ENCODE data around the gene TBC1D22A. TPM values are rescaled to one million over a fixed set of nuclear protein-coding genes. Genes with fewer than 3 reads are reported as not detected.

TBC1D22A gene
- total and polyA plus RNA-seq, 2 donors (not counting 3 experiments of a cell fraction or from before 2014, with no cell fraction given) = 26.1 to 32.4 TPM

DNA sequence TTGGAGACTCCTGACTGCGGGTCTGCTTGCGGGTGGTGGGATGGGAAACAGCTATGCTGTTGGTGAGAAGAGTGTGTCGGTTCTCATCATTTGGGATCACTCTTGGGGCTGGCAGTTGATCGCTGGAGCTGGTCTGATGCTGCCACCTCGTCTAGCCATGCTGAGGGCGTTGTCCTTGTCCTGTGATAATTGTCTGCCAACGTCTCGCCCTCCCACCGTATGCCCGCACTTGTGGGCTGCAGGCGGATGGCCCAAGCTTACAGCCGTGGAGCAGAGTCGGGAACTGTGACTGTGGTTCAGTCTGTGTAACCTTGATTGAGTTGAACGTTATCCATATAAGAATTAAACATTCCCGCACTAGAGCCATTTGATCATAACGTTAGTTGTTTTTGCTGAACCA is 204.4 kb downstream of the TBC1D22A start:
- Histone ChIP-seq H3K4me2 (ENCODE audit: insufficient read depth, low read length) (no peak overlapping the region), H3K9me3 (replicated peaks; ENCODE audit: control insufficient read depth, insufficient read depth, low read length) (no peaks in the 10 kb centered on the region), H4K20me1 (replicated peaks; ENCODE audit: control insufficient read depth, extremely low read depth, insufficient read depth, low read length) (no peaks in the 10 kb centered on the region), H3K4me1 (ENCODE audit: control insufficient read depth, extremely low read depth, insufficient read depth, low read length) (peaks cover 16% of the 10 kb centered on the region), H3K27ac (ENCODE audit: insufficient read depth, low read depth, low read length) (no peak overlapping the region), H3K36me3 (ENCODE audit: control insufficient read depth in 2 of 2, extremely low read depth in 1 of 2, insufficient read depth in 2 of 2, low read length in 2 of 2) (no peaks in the 10 kb centered on the region), H3K79me2 (ENCODE audit: control insufficient read depth, insufficient read depth, low read length) (no peaks in the 10 kb centered on the region), H3K4me3 (replicated peaks in 1 of 3; ENCODE audit: insufficient read depth in 1 of 3, low read depth in 1 of 3, low read length in 3 of 3) (no peak overlapping the region), H2AFZ (ENCODE audit: low read depth, low read length) (no peak overlapping the region), H3K9ac (replicated peaks; ENCODE audit: extremely low read depth, insufficient read depth, low read length) (no peak overlapping the region), H3K9me1 (replicated peaks; ENCODE audit: control insufficient read depth, extremely low read depth, insufficient read depth, low read length) (no peaks in the 10 kb centered on the region), H3K27me3 (ENCODE audit: control insufficient read depth in 2 of 2, insufficient read depth in 2 of 2, low read length in 2 of 2) (no peaks in the 10 kb centered on the region)
- BruUV-seq (replicated peaks) = no TSS peak
- dilution Hi-C loops (cut with MboI; ENCODE audit: extremely low pct_ligation_motif_present, low sequenced_read_pairs) (no loop called here), intact Hi-C loops (cut with micrococcal nuclease) (no loop called here)
- DNase-seq (ENCODE audit: low read depth, low spot score) (no peak), FAIRE-seq (no peak)
- POLR2A ChIA-PET = no interaction called here
- CTCF ChIA-PET = interaction anchor here (1.2 kb wide), 1 partner anchor 61 kb away, joined by 3 read pairs; no protein-coding TSS in a partner anchor
- TF ChIP-seq EZH2 (IDR thresholded peaks at IDR 0.05; ENCODE audit: borderline replicate concordance, low read depth, low read length, severe bottlenecking) (no peak), POLR2AphosphoS5 (IDR thresholded peaks at IDR 0.05; ENCODE audit: insufficient read depth, low read depth, low read length) (no peak), MYC (IDR thresholded peaks at IDR 0.05; ENCODE audit: low read depth, low read length) (no peak), FOS (IDR thresholded peaks at IDR 0.05; ENCODE audit: borderline replicate concordance, insufficient read depth, low read length) (no peak)

DNA sequence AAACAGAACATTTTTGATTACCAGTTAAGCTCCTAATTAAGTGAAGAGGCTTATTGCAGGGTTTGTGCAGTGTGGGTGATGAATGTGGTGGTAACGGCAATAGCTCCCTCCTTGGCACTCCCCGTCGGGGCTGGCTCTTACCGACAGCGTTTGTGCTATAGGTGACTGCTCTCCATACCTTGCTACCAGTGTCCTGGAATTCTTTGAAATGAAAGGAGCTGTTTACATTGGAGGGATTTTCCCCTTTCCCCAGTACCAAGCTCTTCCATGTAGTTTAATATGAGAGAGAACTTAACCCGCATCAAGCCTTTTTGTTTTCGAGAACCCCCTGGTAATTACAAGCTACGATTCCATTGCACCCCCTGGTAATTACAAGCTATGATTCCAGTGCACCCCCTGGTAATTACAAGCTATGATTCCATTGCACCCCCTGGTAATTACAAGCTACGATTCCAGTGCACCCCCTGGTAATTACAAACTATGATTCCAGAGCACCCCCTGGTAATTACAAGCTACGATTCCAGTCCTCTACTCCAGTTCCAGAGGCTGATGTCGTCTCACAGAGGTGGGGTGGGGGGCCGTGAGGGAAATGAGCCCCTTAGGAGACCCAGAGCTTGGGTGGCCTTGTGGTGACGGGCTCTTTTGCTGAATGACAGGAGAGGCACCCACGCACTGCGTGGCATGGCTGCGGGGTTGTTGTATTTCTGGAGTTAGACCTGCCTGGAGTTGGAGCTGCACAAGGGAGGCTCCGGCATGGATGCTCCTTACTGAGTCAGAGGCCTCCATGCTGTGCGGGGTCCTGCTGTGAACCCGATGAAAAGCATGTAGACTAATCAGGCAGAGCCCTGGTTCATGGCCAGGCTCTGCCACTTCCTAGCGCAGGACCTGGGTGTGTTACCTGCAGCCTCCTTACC is 205.3 kb downstream of the TBC1D22A start:
- ChIA-PET CTCF (no interaction called here), POLR2A (no interaction called here)
- no peak overlapping the region for H2AFZ ChIP-seq (ENCODE audit: low read depth, low read length)
- dilution Hi-C loops (cut with MboI; ENCODE audit: extremely low pct_ligation_motif_present, low sequenced_read_pairs) (no loop called here), intact Hi-C loops (cut with micrococcal nuclease) (no loop called here)
- H3K27ac ChIP-seq (ENCODE audit: insufficient read depth, low read depth, low read length) = no peak overlapping the region
- no peaks in the 10 kb centered on the region for H3K27me3 ChIP-seq (ENCODE audit: control insufficient read depth in 2 of 2, insufficient read depth in 2 of 2, low read length in 2 of 2)
- no peaks in the 10 kb centered on the region for H3K79me2 ChIP-seq (ENCODE audit: control insufficient read depth, insufficient read depth, low read length)
- H3K4me3 ChIP-seq (replicated peaks in 1 of 3; ENCODE audit: insufficient read depth in 1 of 3, low read depth in 1 of 3, low read length in 3 of 3) = no peak overlapping the region
- H3K9ac ChIP-seq (replicated peaks; ENCODE audit: extremely low read depth, insufficient read depth, low read length) = no peak overlapping the region
- H3K36me3 ChIP-seq (ENCODE audit: control insufficient read depth in 2 of 2, extremely low read depth in 1 of 2, insufficient read depth in 2 of 2, low read length in 2 of 2) = no peaks in the 10 kb centered on the region
- TF ChIP-seq POLR2A (IDR thresholded peaks at IDR 0.05; ENCODE audit: low read depth, low read length) (no peak), MAX (IDR thresholded peaks at IDR 0.05; ENCODE audit: insufficient read depth, insufficient read length) (no peak), EZH2 (IDR thresholded peaks at IDR 0.05; ENCODE audit: borderline replicate concordance, low read depth, low read length, severe bottlenecking) (no peak), FOS (IDR thresholded peaks at IDR 0.05; ENCODE audit: borderline replicate concordance, insufficient read depth, low read length) (no peak), POLR2AphosphoS5 (IDR thresholded peaks at IDR 0.05; ENCODE audit: insufficient read depth, low read depth, low read length) (no peak), GATA2 (IDR thresholded peaks at IDR 0.05; ENCODE audit: insufficient read depth, insufficient read length, low read depth, low read length) (no peak), MYC (IDR thresholded peaks at IDR 0.05; ENCODE audit: low read depth, low read length) (no peak), JUN (IDR thresholded peaks at IDR 0.05; ENCODE audit: borderline replicate concordance, insufficient read depth, insufficient read length, low read depth) (no peak)
- TF ChIP-seq, protein P1, sequence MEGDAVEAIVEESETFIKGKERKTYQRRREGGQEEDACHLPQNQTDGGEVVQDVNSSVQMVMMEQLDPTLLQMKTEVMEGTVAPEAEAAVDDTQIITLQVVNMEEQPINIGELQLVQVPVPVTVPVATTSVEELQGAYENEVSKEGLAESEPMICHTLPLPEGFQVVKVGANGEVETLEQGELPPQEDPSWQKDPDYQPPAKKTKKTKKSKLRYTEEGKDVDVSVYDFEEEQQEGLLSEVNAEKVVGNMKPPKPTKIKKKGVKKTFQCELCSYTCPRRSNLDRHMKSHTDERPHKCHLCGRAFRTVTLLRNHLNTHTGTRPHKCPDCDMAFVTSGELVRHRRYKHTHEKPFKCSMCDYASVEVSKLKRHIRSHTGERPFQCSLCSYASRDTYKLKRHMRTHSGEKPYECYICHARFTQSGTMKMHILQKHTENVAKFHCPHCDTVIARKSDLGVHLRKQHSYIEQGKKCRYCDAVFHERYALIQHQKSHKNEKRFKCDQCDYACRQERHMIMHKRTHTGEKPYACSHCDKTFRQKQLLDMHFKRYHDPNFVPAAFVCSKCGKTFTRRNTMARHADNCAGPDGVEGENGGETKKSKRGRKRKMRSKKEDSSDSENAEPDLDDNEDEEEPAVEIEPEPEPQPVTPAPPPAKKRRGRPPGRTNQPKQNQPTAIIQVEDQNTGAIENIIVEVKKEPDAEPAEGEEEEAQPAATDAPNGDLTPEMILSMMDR (IDR thresholded peaks at IDR 0.05; ENCODE audit: extremely low read depth in 1 of 2, insufficient read depth in 1 of 2, low read depth in 1 of 2, low read length in 2 of 2) = no peak
- H3K9me1 ChIP-seq (replicated peaks; ENCODE audit: control insufficient read depth, extremely low read depth, insufficient read depth, low read length) = no peaks in the 10 kb centered on the region
- no peak for FAIRE-seq
- H3K4me2 ChIP-seq (ENCODE audit: insufficient read depth, low read length) = no peak overlapping the region
- no peaks in the 10 kb centered on the region for H3K9me3 ChIP-seq (replicated peaks; ENCODE audit: control insufficient read depth, insufficient read depth, low read length)
- H4K20me1 ChIP-seq (replicated peaks; ENCODE audit: control insufficient read depth, extremely low read depth, insufficient read depth, low read length) = no peaks in the 10 kb centered on the region
- no TSS peak for BruUV-seq (replicated peaks)
- no peak for DNase-seq (ENCODE audit: low read depth, low spot score)
- peaks cover 20% of the 10 kb centered on the region for H3K4me1 ChIP-seq (ENCODE audit: control insufficient read depth, extremely low read depth, insufficient read depth, low read length)
